ACC112 (cell line): Measurements from ENCODE around the gene STARD7.

Source experiments
- H2AFZ ChIP-seq: fragments of 200-600 bp; sonication (generic); one replicate; pipeline ENCODE4 v1.6.0; 2017; ENCODE audit warnings: antibody characterized with exemption, low read length; ENCODE audit not compliant: unreplicated experiment
- H3K27ac ChIP-seq: fragments of 200-600 bp; sonication (generic); 2 replicates; pipeline ENCODE4 v1.5.1; 2014; ENCODE audit warnings: low read depth, mild to moderate bottlenecking, antibody characterized with exemption, low read length, moderate library complexity
- H3K27me3 ChIP-seq: fragments of 200-600 bp; sonication (generic); 2 replicates; pipeline ENCODE4 v1.6.1; 2014; ENCODE audit warnings: mild to moderate bottlenecking, antibody characterized with exemption, low read length, moderate library complexity, mixed read lengths; ENCODE audit not compliant: insufficient read depth
- H3K36me3 ChIP-seq: fragments of 200-600 bp; sonication (generic); 2 replicates; pipeline ENCODE4 v1.6.1; 2016; ENCODE audit warnings: mild to moderate bottlenecking, antibody characterized with exemption, low read length, moderate library complexity, mixed read lengths; ENCODE audit not compliant: insufficient read depth
- H3K4me1 ChIP-seq: fragments of 200-600 bp; sonication (generic); one replicate; pipeline ENCODE4 v1.6.1; 2016; ENCODE audit warnings: low read length, mixed read lengths; ENCODE audit not compliant: insufficient read depth, unreplicated experiment, control insufficient read depth
- H3K4me3 ChIP-seq: fragments of 200-600 bp; sonication (generic); 2 replicates; pipeline ENCODE4 v1.5.1; 2014; ENCODE audit warnings: mild to moderate bottlenecking, low read depth, low read length
- H3K79me2 ChIP-seq: fragments of 200-600 bp; sonication (generic); one replicate; pipeline ENCODE4 v1.6.0; 2016; ENCODE audit warnings: low read length; ENCODE audit not compliant: control insufficient read depth, unreplicated experiment, insufficient read depth

STARD7 gene

DNA sequence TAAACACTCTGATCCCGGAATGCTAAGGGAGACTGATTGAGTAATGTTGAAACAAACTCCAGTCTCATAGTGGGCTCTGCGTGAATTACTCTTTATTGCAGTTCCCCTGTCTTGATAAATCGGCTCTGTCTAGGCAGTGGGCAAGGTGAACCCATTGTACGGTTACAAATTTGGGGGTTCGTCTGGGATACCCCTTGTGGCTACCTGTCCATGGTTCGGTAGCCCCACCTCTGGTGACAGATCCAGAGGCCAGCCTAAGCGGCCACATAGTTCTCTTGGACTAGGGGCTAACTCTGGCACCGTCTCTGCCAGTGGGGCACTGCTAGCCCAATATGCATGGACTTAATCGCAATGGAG, 1.1 kb upstream of the STARD7 start:
- H2AFZ ChIP-seq, result no peak overlapping the region
- no peaks in the 10 kb centered on the region for H3K36me3 ChIP-seq
- peak overlapping the region; percentile 83 for H3K4me3 ChIP-seq
- H3K4me1 ChIP-seq, result peaks cover 31% of the 10 kb centered on the region
- H3K27me3 ChIP-seq, result no peaks in the 10 kb centered on the region
- H3K27ac ChIP-seq, result no peak overlapping the region
- peaks cover 52% of the 10 kb centered on the region for H3K79me2 ChIP-seq

DNA sequence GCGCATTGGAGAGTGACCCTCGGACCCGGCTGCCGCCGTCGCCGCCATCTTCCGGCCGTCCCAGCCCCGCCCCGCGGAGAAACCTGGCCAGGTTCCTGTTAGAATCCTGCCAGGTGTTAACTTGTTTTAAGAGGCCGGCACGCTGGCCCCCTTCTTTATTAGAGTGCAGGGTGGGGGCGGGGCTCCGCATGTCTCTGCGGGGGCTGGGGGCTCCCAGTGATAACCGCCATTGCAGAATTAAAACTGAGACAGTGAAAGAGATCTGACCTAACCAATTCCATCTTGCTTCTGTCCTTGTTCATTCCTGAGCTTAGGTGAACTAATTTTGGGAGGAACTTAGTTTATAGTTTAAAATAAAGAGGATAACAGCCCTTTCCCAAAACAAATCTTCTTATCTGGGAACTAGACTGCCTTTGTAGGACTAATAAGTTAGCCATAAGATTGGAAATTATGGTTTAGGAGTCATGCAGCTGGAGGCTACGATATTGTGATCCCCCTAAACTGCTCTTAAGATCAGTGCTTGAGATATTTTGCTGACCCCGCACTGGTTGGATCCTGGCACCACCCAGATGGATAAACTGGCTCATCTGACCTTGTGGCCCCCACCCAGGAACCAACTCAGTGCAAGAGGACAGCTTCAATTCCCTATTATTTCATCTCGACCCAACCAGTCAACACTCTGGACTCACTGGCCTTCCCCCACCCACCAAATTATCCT, 543 bp upstream of the STARD7 start:
- Histone ChIP-seq H3K4me3 (peak overlapping the region; percentile 83), H3K79me2 (peaks cover 57% of the 10 kb centered on the region), H3K36me3 (no peaks in the 10 kb centered on the region), H2AFZ (peak overlapping the region; percentile 81), H3K27me3 (no peaks in the 10 kb centered on the region), H3K27ac (peak overlapping the region; percentile 24; the same call in 1 of the 2 replicates), H3K4me1 (peaks cover 36% of the 10 kb centered on the region)

DNA sequence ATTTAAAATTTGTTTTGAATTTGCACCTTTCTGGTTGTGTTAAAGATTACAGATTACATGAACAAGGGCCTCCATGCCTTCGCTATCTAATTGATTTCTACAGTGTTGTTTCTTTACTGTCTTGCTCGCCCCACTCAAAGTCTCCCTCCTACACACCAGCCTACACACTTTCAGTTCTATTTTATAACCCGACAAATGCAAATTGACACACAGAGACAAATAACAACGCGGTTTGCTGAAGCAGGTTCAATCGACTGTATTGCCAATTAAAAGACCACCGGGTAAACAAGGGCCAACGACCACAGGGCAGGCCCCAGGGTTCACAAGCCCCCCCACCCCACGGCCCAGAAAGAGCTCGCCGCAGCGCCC, 869 bp downstream of the STARD7 start:
- H3K4me3 ChIP-seq, result peak overlapping the region; percentile 83
- no peaks in the 10 kb centered on the region for H3K27me3 ChIP-seq
- peak overlapping the region; percentile 21; the same call in 1 of the 2 replicates for H3K27ac ChIP-seq
- peak overlapping the region; percentile 2 for H2AFZ ChIP-seq
- H3K36me3 ChIP-seq, result no peaks in the 10 kb centered on the region; the same call in 1 of the 2 replicates
- H3K79me2 ChIP-seq, result peaks cover 71% of the 10 kb centered on the region
- peaks cover 46% of the 10 kb centered on the region for H3K4me1 ChIP-seq

DNA sequence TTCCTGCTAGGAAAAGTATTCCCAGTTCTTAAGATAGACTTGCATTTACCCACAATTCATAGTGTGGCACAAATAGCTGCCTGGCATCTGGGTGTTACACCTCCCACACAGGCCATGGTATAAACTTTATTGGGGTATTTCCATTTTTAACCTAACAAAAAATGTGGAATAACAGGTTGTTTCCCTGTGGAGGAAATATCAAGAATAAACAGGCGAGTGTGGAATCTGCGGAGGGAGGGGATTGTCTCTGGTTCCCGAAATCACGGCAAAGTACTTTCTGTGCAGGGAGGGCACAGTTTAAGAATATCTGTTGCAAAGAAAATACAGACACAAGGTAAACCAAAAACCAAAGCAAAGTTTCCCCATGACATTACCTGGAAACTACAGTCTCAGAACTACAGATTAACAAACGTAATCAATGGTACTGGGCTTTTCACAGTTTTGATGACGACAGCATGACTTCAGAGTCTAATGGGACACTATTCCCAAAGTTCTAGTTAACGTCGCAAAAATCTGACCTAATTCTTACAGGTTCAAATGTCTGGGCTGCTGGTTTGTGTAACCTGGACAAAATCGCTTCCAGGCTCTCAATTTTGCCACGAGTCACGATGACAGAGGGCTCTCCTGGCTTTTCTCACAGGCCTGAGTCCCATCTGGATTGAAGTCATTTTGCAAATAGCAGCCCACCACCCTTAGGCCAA, 1.4 kb downstream of the STARD7 start:
- Histone ChIP-seq H3K4me1 (peaks cover 49% of the 10 kb centered on the region), H3K27me3 (no peaks in the 10 kb centered on the region), H3K36me3 (no peaks in the 10 kb centered on the region; the same call in 1 of the 2 replicates), H3K4me3 (peak overlapping the region; percentile 83), H3K79me2 (peaks cover 76% of the 10 kb centered on the region), H3K27ac (peak overlapping the region; percentile 21; the same call in 1 of the 2 replicates), H2AFZ (no peak overlapping the region)

DNA sequence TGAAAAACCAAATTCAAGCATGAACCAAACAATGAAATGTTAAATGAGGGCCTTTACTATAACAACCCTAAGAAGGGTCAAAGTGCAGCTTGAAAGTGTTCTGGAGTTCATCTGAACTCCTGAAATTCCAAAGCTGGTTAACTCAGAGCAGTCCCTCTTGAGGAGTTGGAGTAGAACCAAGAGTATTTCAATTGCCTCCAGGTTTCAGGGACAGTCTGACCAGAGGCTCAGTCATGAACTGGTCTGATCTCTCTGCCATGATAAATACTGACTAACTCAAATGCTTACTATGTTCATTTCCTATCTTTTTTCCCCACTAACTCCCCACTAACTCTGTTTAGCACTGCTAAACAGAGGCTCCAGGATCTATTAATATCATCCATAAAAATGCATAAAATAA, 2.7 kb downstream of the STARD7 start:
- Histone ChIP-seq H3K27me3 (no peaks in the 10 kb centered on the region), H3K4me3 (peak overlapping the region; percentile 71), H3K79me2 (peaks cover 84% of the 10 kb centered on the region), H3K36me3 (no peaks in the 10 kb centered on the region; the same call in 1 of the 2 replicates), H3K27ac (peak overlapping the region; percentile 66), H3K4me1 (peaks cover 50% of the 10 kb centered on the region), H2AFZ (no peak overlapping the region)

DNA sequence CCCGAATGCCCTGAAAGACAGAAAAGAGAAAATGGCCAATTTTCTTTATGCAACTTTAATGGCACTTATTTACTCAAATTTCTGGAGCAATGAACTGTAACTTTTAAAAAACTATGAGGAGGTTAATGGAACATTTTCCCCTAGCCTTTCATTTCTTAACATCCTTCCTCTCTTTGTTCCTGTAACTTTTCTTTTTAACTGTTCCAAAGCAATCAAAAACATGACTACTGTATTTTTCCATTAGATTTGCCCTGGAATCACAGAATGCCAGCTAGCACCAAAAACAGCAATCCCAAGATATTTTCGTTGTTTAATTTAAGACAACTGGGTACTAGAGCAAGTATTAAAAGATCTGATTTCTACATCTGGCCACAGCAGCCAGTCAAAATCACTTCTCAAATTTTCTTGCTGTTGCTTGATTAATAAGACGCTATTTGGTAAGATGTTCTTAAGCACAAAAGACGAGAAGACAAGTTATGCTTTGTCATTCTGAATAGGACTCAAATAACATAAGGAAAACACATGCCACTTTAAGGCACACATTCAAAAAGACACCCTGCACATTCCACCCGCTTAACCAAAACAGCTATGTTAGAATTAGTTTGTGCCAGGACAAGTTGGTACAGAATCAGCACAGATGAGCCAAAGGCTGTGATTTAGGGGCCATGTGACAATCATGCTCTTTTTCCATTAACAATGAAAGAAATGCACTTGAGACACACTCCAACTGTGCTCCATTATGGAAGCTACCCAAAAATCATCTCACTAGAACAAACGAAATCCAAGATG, 3.6 kb downstream of the STARD7 start:
- Histone ChIP-seq H3K36me3 (no peaks in the 10 kb centered on the region; the same call in 1 of the 2 replicates), H3K4me1 (peaks cover 49% of the 10 kb centered on the region), H3K27ac (peak overlapping the region; percentile 66), H3K27me3 (no peaks in the 10 kb centered on the region), H3K79me2 (peaks cover 90% of the 10 kb centered on the region), H3K4me3 (peak overlapping the region; percentile 71), H2AFZ (no peak overlapping the region)

DNA sequence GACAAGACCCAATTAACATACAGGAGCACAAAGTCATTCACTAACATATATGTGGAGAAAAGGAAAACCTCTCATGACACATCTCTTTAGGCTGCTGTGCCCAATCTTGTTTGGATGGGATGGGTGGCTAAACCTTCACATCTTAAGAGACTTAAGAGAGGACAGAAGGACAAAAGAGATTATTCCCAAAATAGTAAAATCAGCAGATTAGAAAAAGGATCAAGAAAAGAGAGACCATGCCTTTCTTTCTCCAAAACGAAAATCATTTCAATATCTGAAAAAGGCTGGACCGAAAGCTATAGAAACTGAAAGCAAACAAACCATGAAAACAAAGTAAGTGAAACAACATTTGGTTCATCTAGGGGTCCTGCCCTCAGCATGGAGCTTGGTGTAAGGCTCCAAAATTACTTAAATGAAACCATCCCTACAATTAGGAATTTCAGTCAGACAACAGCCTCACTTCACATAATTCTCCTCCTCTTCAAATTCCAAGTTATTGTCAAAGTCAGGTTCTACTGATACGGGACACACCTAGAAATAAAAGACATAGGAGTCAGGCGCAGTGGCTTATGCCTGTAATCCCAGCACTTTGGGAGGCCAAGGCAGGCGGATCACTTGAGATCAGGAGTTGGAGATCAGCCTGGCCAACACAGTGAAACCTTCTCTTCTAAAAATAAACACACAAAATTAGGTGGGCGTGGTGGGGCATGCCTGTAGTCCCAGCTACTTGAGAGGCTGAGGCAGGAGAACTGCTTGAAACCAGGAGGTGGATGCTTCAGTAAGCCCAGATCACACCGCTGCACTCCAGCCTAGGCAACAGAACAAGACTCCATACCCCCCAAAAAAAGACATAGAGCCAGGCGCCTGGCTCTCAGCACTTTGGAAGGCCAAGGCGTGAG, 5.2 kb downstream of the STARD7 start:
- H2AFZ ChIP-seq, result no peak overlapping the region
- H3K36me3 ChIP-seq, result no peaks in the 10 kb centered on the region; the same call in 1 of the 2 replicates
- peaks cover 57% of the 10 kb centered on the region for H3K4me1 ChIP-seq
- H3K79me2 ChIP-seq, result peaks cover 96% of the 10 kb centered on the region
- no peaks in the 10 kb centered on the region for H3K27me3 ChIP-seq
- peak overlapping the region; percentile 8; the same call in 1 of the 2 replicates for H3K27ac ChIP-seq
- H3K4me3 ChIP-seq, result peak overlapping the region; percentile 56

DNA sequence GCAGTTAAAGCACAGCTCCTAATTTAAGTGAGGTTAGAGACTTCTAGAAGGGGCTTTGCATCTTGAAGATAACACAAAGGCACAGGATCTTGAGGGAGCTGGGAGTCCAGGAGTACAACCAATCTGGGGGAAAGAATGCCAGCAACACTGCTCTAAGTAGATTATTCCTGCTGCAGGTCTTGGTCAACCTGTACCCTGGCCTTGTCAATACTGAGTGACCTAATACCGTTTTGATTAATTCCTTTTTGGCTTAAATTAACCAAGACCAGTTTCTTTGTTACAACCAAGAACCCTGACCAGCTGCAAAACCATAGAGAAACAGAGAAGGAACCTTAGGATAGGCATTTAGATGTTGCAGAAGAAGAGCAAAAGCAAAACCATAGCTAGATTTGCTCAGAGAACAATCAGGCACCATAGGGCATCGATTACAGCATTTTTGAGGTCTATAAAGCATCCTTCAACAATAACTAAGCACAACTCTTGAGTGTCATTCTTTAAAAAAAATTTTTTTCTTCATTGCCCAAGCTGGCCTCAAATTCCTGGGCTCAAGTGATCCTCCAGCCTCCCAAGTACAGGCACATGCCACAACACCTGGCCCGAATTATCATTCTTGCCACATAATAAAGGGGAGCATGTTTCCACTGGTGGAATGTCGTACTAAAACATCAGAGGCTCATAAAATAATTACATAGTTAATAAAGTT, 6.3 kb downstream of the STARD7 start:
- Histone ChIP-seq H3K4me3 (no peak overlapping the region), H3K36me3 (no peaks in the 10 kb centered on the region; the same call in 1 of the 2 replicates), H3K27me3 (no peaks in the 10 kb centered on the region), H3K79me2 (peaks cover 96% of the 10 kb centered on the region), H3K4me1 (peaks cover 65% of the 10 kb centered on the region), H2AFZ (no peak overlapping the region), H3K27ac (no peak overlapping the region)

DNA sequence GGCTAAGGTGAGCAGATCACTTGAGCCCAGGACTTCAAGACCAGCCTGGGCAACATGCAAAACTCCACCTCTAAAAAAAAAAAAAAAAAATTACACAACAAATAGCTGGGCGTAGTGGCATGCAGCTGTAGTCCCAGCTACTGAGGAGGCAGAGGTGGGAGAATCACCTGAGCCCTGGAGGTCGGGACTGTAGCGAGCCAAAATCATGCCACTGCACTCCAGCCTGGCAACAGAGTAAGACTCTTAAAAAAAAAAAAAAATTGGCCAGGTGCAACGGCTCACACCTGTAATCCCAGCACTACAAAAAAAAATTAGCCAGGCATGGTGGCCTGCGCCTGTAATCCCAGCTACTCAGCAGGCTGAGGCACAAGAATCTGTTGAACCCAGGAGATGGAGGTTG, 7.3 kb downstream of the STARD7 start:
- Histone ChIP-seq H3K79me2 (peaks cover 92% of the 10 kb centered on the region), H3K36me3 (no peaks in the 10 kb centered on the region; the same call in 1 of the 2 replicates), H3K4me3 (no peak overlapping the region), H2AFZ (no peak overlapping the region), H3K4me1 (peaks cover 59% of the 10 kb centered on the region), H3K27me3 (no peaks in the 10 kb centered on the region), H3K27ac (no peak overlapping the region)
